GM12878 (cell line): Measurements from ENCODE around the gene HSBP1.

ENCODE experiments used
- CTCF ChIP-seq, 3 experiments: IDR thresholded peaks in 2 of 3; conservative IDR thresholded peaks in 1 of 3; 2 replicates each; pipeline ENCODE4 v1.5.1; 2011; ENCODE audit warnings: low read depth in 3 of 3, low read length in 3 of 3, mild to moderate bottlenecking in 3 of 3, control low read depth in 2 of 3, moderate library complexity in 2 of 3, inconsistent platforms in 1 of 3, mixed read lengths in 1 of 3; ENCODE audit not compliant: control insufficient read depth in 2 of 3, insufficient read depth in 1 of 3; ENCODE audit errors: extremely low read depth in 1 of 3
- EP300 ChIP-seq, 2 experiments: fragments of 150-350 bp in 1 of 2; IDR thresholded peaks; 2 replicates each; pipeline ENCODE4 v1.6.1; 2011 to 2012; ENCODE audit warnings: low read depth in 2 of 2, low read length in 2 of 2, borderline replicate concordance in 1 of 2, improper control_type of control experiment in 1 of 2, inconsistent platforms in 1 of 2; ENCODE audit not compliant: control insufficient read depth in 1 of 2
- ESRRA ChIP-seq: IDR thresholded peaks from 2 replicates; pipeline ENCODE4 v1.6.1; 2012; ENCODE audit warnings: mild to moderate bottlenecking, low read length, improper control_type of control experiment
- HCFC1 ChIP-seq: fragments of 150-350 bp; IDR thresholded peaks from 2 replicates; pipeline ENCODE4 v1.6.1; 2014; ENCODE audit warnings: low read length
- HDAC2 ChIP-seq: fragments of 200-600 bp; sonication (generic); IDR thresholded peaks from 2 replicates; pipeline ENCODE4 v1.6.1; 2017
- MTA2 ChIP-seq: fragments of 450-650 bp; IDR thresholded peaks from 2 replicates; pipeline ENCODE4 v1.6.1; 2016; ENCODE audit warnings: low read depth, mild to moderate bottlenecking, moderate library complexity
- NFYA ChIP-seq: IDR thresholded peaks from 2 replicates; pipeline ENCODE4 v1.6.1; 2011; ENCODE audit warnings: low read depth, mild to moderate bottlenecking, low read length, improper control_type of control experiment, borderline replicate concordance
- PML ChIP-seq: IDR thresholded peaks from 2 replicates; pipeline ENCODE4 v1.6.1; 2012; ENCODE audit warnings: low read length, inconsistent platforms
- POLR2A ChIP-seq: IDR thresholded peaks from 2 replicates; pipeline ENCODE4 v1.6.1; 2011; ENCODE audit warnings: low read depth, mild to moderate bottlenecking, low read length
- POLR2AphosphoS2 ChIP-seq: IDR thresholded peaks from 2 replicates; pipeline ENCODE4 v1.6.1; 2011; ENCODE audit warnings: low read depth, mild to moderate bottlenecking, low read length, improper control_type of control experiment, moderate library complexity
- TAF1 ChIP-seq: IDR thresholded peaks from 2 replicates; pipeline ENCODE4 v1.6.1; 2011; ENCODE audit warnings: mild to moderate bottlenecking, low read depth, low read length, borderline replicate concordance
- ZBTB33 ChIP-seq: fragments of 450-650 bp; IDR thresholded peaks from 2 replicates; pipeline ENCODE4 v1.6.1; 2017; ENCODE audit warnings: mild to moderate bottlenecking
- ZNF592 ChIP-seq: fragments of 450-650 bp; IDR thresholded peaks from 2 replicates; pipeline ENCODE4 v1.6.1; 2017; ENCODE audit warnings: mild to moderate bottlenecking, moderate library complexity
- ZSCAN29 ChIP-seq: fragments of 450-650 bp; IDR thresholded peaks from 2 replicates; pipeline ENCODE4 v1.6.1; 2017; ENCODE audit warnings: mild to moderate bottlenecking, moderate library complexity

- TF ChIP-seq ZBTB33 (no peak), ZSCAN29 (no peak), CTCF (IDR thresholded peaks at IDR 0.05 in 2 of 3, conservative IDR thresholded peaks at IDR 0.05 in 1 of 3; ENCODE audit: control insufficient read depth in 2 of 3, extremely low read depth in 1 of 3, insufficient read depth in 1 of 3, low read depth in 3 of 3, low read length in 3 of 3) (no peak), ESRRA (no peak), POLR2A (no peak), HCFC1 (no peak), MTA2 (no peak), EP300 (IDR thresholded peaks at IDR 0.05; ENCODE audit: borderline replicate concordance in 1 of 2, control insufficient read depth in 1 of 2, low read depth in 2 of 2, low read length in 2 of 2) (no peak), PML (no peak), ZNF592 (no peak), POLR2AphosphoS2 (no peak), NFYA (no peak), TAF1 (no peak), HDAC2 (no peak)
Measured at GRCh38 chr16:83814659-83814985, 6.8 kb downstream of the HSBP1 start.
